ENCODE results near the gene BCL7C. TPM values are rescaled to one million over a fixed set of nuclear protein-coding genes. Genes with fewer than 3 reads are reported as not detected.

The BCL7C gene
- total and polyA plus RNA-seq, 2 of the 8 experiments (the other 6 are each of a cell fraction or from before 2014, with no cell fraction given): 8.6 to 17.2 TPM

DNA sequence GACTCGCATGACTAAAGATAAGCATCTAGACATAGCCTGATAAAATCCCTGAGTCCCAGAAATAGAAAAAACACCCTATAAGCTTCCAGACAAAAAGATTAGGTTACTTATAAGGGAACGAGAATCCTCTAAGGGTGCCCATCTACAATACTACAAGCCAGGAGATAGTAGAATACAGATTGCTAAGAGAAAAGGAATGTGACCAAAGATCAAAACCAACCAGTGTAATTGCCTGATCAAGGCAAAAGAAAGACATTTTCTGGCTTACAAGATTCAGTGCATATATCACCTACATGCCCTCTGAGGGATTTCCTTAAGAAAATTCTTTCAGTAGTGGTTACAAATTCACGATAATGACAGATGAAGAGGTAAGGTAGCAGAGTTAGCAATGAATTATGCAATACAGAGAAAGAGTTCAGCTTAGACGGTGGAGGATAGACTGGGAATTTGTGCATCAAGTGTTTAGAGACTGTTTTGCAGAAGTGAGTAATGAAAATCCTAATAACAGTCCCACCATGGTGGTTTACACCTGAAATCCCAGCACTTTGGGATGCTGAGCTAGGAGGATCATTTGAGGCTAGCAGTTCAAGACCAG lies 35.0 kb downstream of the BCL7C start:
- Histone ChIP-seq H4K20me1 (replicated peaks in 1 of 2; ENCODE audit: control insufficient read depth in 1 of 2, insufficient read depth in 2 of 2, low read length in 2 of 2) (no peaks in the 10 kb centered on the region), H3K79me2 (ENCODE audit: control insufficient read depth in 1 of 2, insufficient read depth in 2 of 2, low read length in 2 of 2) (no peaks in the 10 kb centered on the region), H3K27me3 (replicated peaks in 1 of 4; ENCODE audit: control insufficient read depth in 3 of 4, extremely low read depth in 1 of 4, insufficient read depth in 3 of 4, low read length in 3 of 4) (peaks cover 0 to 11% (median 5%) of the 10 kb centered on the region in 4 experiments; a peak in 3 of 7 replicates), H3K23ac (ENCODE audit: insufficient read length) (no peak overlapping the region), H3K27ac (ENCODE audit: low read depth, low read length) (no peak overlapping the region), H3K9ac (replicated peaks in 1 of 4; ENCODE audit: extremely low read depth in 1 of 4, low read depth in 3 of 4, low read length in 3 of 4) (no peak overlapping the region), H3K36me3 (ENCODE audit: control insufficient read depth in 2 of 4, insufficient read depth in 4 of 4, low read length in 3 of 4) (no peaks in the 10 kb centered on the region), H3K79me1 (ENCODE audit: low read depth, low read length) (no peaks in the 10 kb centered on the region), H2BK20ac (ENCODE audit: low read length) (no peak overlapping the region), H3K56ac (replicated peaks; ENCODE audit: insufficient read length, low read depth, low read length) (no peak overlapping the region), H2AFZ (ENCODE audit: low read length) (no peak overlapping the region), H2BK5ac (ENCODE audit: low read depth, low read length) (no peak overlapping the region), H4K8ac (ENCODE audit: extremely low read depth, insufficient read depth, low read length) (no peak overlapping the region), H2BK12ac (ENCODE audit: low read depth, low read length) (no peak overlapping the region), H3K18ac (ENCODE audit: extremely low read depth, low read length) (no peak overlapping the region), H2BK120ac (replicated peaks; ENCODE audit: low read depth, low read length) (no peak overlapping the region), H3K4me1 (replicated peaks in 1 of 4; ENCODE audit: control insufficient read depth in 3 of 4, insufficient read depth in 4 of 4, low read length in 3 of 4) (no peaks in the 10 kb centered on the region), H3K4me2 (ENCODE audit: insufficient read depth in 1 of 2, low read depth in 2 of 2, low read length in 2 of 2) (no peak overlapping the region), H3K4me3 (ENCODE audit: extremely low read depth in 1 of 4, insufficient read depth in 2 of 4, low read depth in 3 of 4, low read length in 4 of 4) (no peak overlapping the region), H3K14ac (ENCODE audit: insufficient read length) (no peak overlapping the region), H2AK5ac (ENCODE audit: low read depth, low read length) (no peak overlapping the region), H3K9me3 (ENCODE audit: insufficient read depth in 2 of 2, low read depth in 1 of 2, low read length in 1 of 2) (no peaks in the 10 kb centered on the region), H3K4ac (replicated peaks; ENCODE audit: insufficient read length, low read depth, low read length) (no peak overlapping the region), H4K5ac (ENCODE audit: insufficient read length, low read depth, low read length) (no peak overlapping the region), H4K91ac (replicated peaks; ENCODE audit: insufficient read length, low read length) (no peak overlapping the region), H3K23me2 (ENCODE audit: low read depth, low read length) (no peaks in the 10 kb centered on the region), H2BK15ac (ENCODE audit: low read length) (no peak overlapping the region)
- 80% methylated on average over 4 of the region's 4 CpGs; no CpG with 5 or more reads in 1 of the 2 experiments for WGBS, 2 experiments (ENCODE audit: extremely low coverage in 1 of 2, insufficient coverage in 1 of 2, insufficient read length in 1 of 2, insufficient replicate concordance in 2 of 2, low coverage in 1 of 2, low lambda C conversion rate in 2 of 2, missing lambda C conversion rate in 1 of 2)
- no peak for TF ChIP-seq MAFK (IDR thresholded peaks at IDR 0.05; ENCODE audit: low read depth, low read length)
- TF ChIP-seq FOSL1 (IDR thresholded peaks at IDR 0.05; ENCODE audit: insufficient read depth, low read depth, low read length): no peak
- TF ChIP-seq GABPA (IDR thresholded peaks at IDR 0.05; ENCODE audit: borderline replicate concordance, insufficient read depth, low read length): no peak
- FAIRE-seq (no peak), DNase-seq (ENCODE audit: low read depth in 1 of 2, low spot score in 2 of 2) (no peak)
- ChIA-PET CTCF (ENCODE audit: partially characterized antibody) (no interaction called here), POLR2A (ENCODE audit: partially characterized antibody) (no interaction called here)
